Measurements from ENCODE around the gene NPTN.

DNA sequence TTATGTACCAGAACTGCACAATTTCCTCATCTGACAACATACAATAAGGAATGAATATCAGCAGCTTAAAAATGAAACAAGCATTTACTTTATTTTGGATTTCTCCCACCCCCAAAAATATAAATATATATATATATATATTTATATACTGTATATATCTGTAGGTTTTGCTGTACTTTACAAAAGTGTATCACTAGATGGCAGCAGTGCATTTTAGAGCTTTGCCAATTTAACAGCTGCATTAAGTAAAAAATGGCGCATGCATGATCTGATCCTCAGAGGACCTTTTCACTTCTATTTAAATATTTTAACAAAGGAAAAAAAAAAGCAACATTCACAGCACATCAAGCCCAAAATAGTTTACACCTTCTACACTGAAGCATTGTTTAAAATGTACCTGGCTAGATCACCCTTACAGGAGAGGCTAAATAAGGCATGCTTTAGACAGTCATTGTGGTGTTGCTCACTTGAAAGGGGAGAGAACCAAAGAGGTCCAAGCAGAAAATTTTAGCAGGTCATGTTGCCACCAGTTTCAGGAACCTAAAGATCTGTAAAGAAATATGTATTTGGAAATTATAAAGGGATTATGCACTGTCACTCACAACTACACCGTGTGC is 72.6 kb downstream of the NPTN start:
- TF ChIP-seq, protein P1, sequence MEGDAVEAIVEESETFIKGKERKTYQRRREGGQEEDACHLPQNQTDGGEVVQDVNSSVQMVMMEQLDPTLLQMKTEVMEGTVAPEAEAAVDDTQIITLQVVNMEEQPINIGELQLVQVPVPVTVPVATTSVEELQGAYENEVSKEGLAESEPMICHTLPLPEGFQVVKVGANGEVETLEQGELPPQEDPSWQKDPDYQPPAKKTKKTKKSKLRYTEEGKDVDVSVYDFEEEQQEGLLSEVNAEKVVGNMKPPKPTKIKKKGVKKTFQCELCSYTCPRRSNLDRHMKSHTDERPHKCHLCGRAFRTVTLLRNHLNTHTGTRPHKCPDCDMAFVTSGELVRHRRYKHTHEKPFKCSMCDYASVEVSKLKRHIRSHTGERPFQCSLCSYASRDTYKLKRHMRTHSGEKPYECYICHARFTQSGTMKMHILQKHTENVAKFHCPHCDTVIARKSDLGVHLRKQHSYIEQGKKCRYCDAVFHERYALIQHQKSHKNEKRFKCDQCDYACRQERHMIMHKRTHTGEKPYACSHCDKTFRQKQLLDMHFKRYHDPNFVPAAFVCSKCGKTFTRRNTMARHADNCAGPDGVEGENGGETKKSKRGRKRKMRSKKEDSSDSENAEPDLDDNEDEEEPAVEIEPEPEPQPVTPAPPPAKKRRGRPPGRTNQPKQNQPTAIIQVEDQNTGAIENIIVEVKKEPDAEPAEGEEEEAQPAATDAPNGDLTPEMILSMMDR (optimal IDR thresholded peaks at IDR 0.05 in 1 of 3, IDR thresholded peaks at IDR 0.05 in 1 of 3, conservative IDR thresholded peaks at IDR 0.05 in 1 of 3; ENCODE audit: extremely low read depth in 1 of 3, insufficient read depth in 2 of 3, low read length in 3 of 3): peak in 1 of 3 experiments; percentile 31
- TF ChIP-seq EZH2 (IDR thresholded peaks at IDR 0.05; ENCODE audit: low read length): no peak

Data from keratinocyte (primary cell).